SH-SY5Y (cell line): ENCODE measurements around the gene CBX4.

Source experiments
- GATA2 ChIP-seq: IDR thresholded peaks from 2 replicates; pipeline ENCODE4 v1.6.1; 2011; ENCODE audit warnings: mild to moderate bottlenecking, low read depth, low read length
- GATA3 ChIP-seq: IDR thresholded peaks from 2 replicates; pipeline ENCODE4 v1.6.1; 2011; ENCODE audit warnings: low read depth, mild to moderate bottlenecking, low read length, moderate library complexity

GRCh38 chr17:79813297-79814126 lies 25.7 kb downstream of the CBX4 start:
- no peak for TF ChIP-seq GATA2
- no peak for TF ChIP-seq GATA3
